ENCODE data around the gene MAP3K7CL. TPM values are rescaled to one million over a fixed set of nuclear protein-coding genes. Genes with fewer than 3 reads are reported as not detected.
A peak's percentile ranks its signal among the peaks of the same experiment; 100 is the strongest.

MAP3K7CL gene
- total RNA-seq, 1 donor from 2014 or later = 6.9 TPM

GRCh38 chr21:29178926-29179325 lies 48.5 kb downstream of the MAP3K7CL start:
- Histone ChIP-seq H3K4me3 (no peak overlapping the region), H3K36me3 (no peaks in the 10 kb centered on the region), H3K27ac (no peak overlapping the region), H3K9me3 (no peaks in the 10 kb centered on the region), H3K27me3 (no peaks in the 10 kb centered on the region), H3K4me1 (peaks cover 15% of the 10 kb centered on the region)
- TF ChIP-seq POLR2AphosphoS5 (IDR thresholded peaks at IDR 0.05; ENCODE audit: insufficient read depth in 1 of 2, low read depth in 1 of 2) (no peak), POLR2A (IDR thresholded peaks at IDR 0.05) (no peak), CTCF (IDR thresholded peaks at IDR 0.05) (no peak)
- DNase-seq (ENCODE audit: extremely low spot score in 2 of 2) = no peak
- intact Hi-C loops (cut with DNase I) = no loop called here

- Histone ChIP-seq H3K27ac (no peak overlapping the region), H3K9me3 (no peaks in the 10 kb centered on the region), H3K36me3 (no peaks in the 10 kb centered on the region), H3K4me1 (peaks cover 15% of the 10 kb centered on the region), H3K4me3 (no peak overlapping the region), H3K27me3 (no peaks in the 10 kb centered on the region)
- DNase-seq (ENCODE audit: extremely low spot score in 2 of 2) = no peak
- TF ChIP-seq CTCF (IDR thresholded peaks at IDR 0.05) (no peak), POLR2A (IDR thresholded peaks at IDR 0.05) (no peak), POLR2AphosphoS5 (IDR thresholded peaks at IDR 0.05; ENCODE audit: insufficient read depth in 1 of 2, low read depth in 1 of 2) (no peak)
- intact Hi-C loops (cut with DNase I) = no loop called here
Observed at GRCh38 chr21:29179503-29179902, 49.1 kb downstream of the MAP3K7CL start.

- H3K36me3 ChIP-seq = no peaks in the 10 kb centered on the region
- no peaks in the 10 kb centered on the region for H3K27me3 ChIP-seq
- peak; percentile 19 to 81 for TF ChIP-seq POLR2AphosphoS5 (IDR thresholded peaks at IDR 0.05; ENCODE audit: insufficient read depth in 1 of 2, low read depth in 1 of 2)
- no peak for TF ChIP-seq CTCF (IDR thresholded peaks at IDR 0.05)
- peak overlapping the region; percentile 33 to 42 for H3K4me3 ChIP-seq
- H3K9me3 ChIP-seq = no peaks in the 10 kb centered on the region
- DNase-seq (ENCODE audit: extremely low spot score in 2 of 2) = no peak
- peak overlapping the region; percentile 76 for H3K27ac ChIP-seq
- H3K4me1 ChIP-seq = peaks cover 15% of the 10 kb centered on the region
- intact Hi-C loops (cut with DNase I) = no loop called here
Observed at GRCh38 chr21:29181799-29182470, 51.5 kb downstream of the MAP3K7CL start.

- Histone ChIP-seq H3K9me3 (no peaks in the 10 kb centered on the region), H3K36me3 (no peaks in the 10 kb centered on the region), H3K27me3 (no peaks in the 10 kb centered on the region), H3K4me3 (peak overlapping the region in 1 of 2 donors; percentile 33), H3K4me1 (peaks cover 15% of the 10 kb centered on the region), H3K27ac (peak overlapping the region; percentile 76)
- DNase-seq (ENCODE audit: extremely low spot score in 2 of 2) = no peak
- intact Hi-C loops (cut with DNase I) = no loop called here
- TF ChIP-seq CTCF (IDR thresholded peaks at IDR 0.05) (no peak), POLR2AphosphoS5 (IDR thresholded peaks at IDR 0.05; ENCODE audit: insufficient read depth in 1 of 2, low read depth in 1 of 2) (no peak), POLR2A (IDR thresholded peaks at IDR 0.05) (no peak)
Observed at GRCh38 chr21:29182691-29183092, 52.2 kb downstream of the MAP3K7CL start.

- TF ChIP-seq POLR2A (IDR thresholded peaks at IDR 0.05) (no peak), CTCF (IDR thresholded peaks at IDR 0.05) (no peak), POLR2AphosphoS5 (IDR thresholded peaks at IDR 0.05; ENCODE audit: insufficient read depth in 1 of 2, low read depth in 1 of 2) (no peak)
- H3K4me1 ChIP-seq = peaks cover 15% of the 10 kb centered on the region
- no peaks in the 10 kb centered on the region for H3K27me3 ChIP-seq
- intact Hi-C loops (cut with DNase I) = no loop called here
- no peak overlapping the region for H3K27ac ChIP-seq
- no peak overlapping the region for H3K4me3 ChIP-seq
- no peaks in the 10 kb centered on the region for H3K9me3 ChIP-seq
- H3K36me3 ChIP-seq = no peaks in the 10 kb centered on the region
- DNase-seq (ENCODE audit: extremely low spot score in 2 of 2) = no peak
Observed at GRCh38 chr21:29184037-29184436, 53.6 kb downstream of the MAP3K7CL start.

Data from vagina (tissue), 2 donors.